SK-N-SH treated with all-trans-retinoic acid at 6 μM for 48 hours (cell line): Measurements from ENCODE around the gene SRGAP2C.
"Not testable (repeated sequence)": the region's sequence is repeated elsewhere in the genome, so short reads cannot be mapped to it uniquely, and the experiment has no call there.

Experiments
- ATAC-seq: fragments of 200-7000 bp; cut with Tn5 transposase; 3 replicates; pipeline ENCODE4 v1.9.1; 2020; ENCODE audit warnings: mild to moderate bottlenecking, moderate library complexity
- ARNTL ChIP-seq: fragments of 450-650 bp; formaldehyde crosslinking; IDR thresholded peaks from 2 replicates; pipeline ENCODE4 v1.5.0; 2020; ENCODE audit warnings: low read depth, mild to moderate bottlenecking, moderate library complexity, borderline replicate concordance
- BACH2 ChIP-seq: fragments of 250-450 bp; sonication (Bioruptor Pico); IDR thresholded peaks from 2 replicates; pipeline ENCODE4 v1.9.0; 2021; ENCODE audit warnings: mild to moderate bottlenecking, borderline replicate concordance
- PATZ1 ChIP-seq: fragments of 250-450 bp; sonication (Bioruptor Pico); IDR thresholded peaks from 2 replicates; pipeline ENCODE4 v1.8.0; 2020; ENCODE audit warnings: mild to moderate bottlenecking, moderate library complexity, borderline replicate concordance
- PPARA ChIP-seq: fragments of 250-450 bp; sonication (Bioruptor Pico); IDR thresholded peaks from 2 replicates; pipeline ENCODE4 v1.5.0; 2020; ENCODE audit warnings: mild to moderate bottlenecking, borderline replicate concordance
- TSHZ2 ChIP-seq: fragments of 250-450 bp; sonication (Bioruptor Pico); IDR thresholded peaks from 2 replicates; pipeline ENCODE4 v1.5.0; 2020; ENCODE audit warnings: mild to moderate bottlenecking, moderate library complexity
- ZFP3 ChIP-seq: fragments of 250-450 bp; sonication (Bioruptor Pico); IDR thresholded peaks from 2 replicates; pipeline ENCODE4 v1.5.0; 2020; ENCODE audit warnings: mild to moderate bottlenecking, moderate library complexity
- ZNF8 ChIP-seq: fragments of 450-650 bp; formaldehyde crosslinking; IDR thresholded peaks from 2 replicates; pipeline ENCODE4 v1.5.0; 2020; ENCODE audit warnings: mild to moderate bottlenecking, moderate library complexity

Gene SRGAP2C

GRCh38 chr1:121385563-121386288 lies 201.0 kb downstream of the SRGAP2C start:
- ATAC-seq, result peak; percentile 7; the same call in 2 of the 3 replicates

- ATAC-seq, result not testable (repeated sequence)
These were observed 201.7 kb downstream of the SRGAP2C start for GRCh38 chr1:121386319-121386948.

- ATAC-seq, result not testable (repeated sequence)
These were observed 205.3 kb downstream of the SRGAP2C start for GRCh38 chr1:121389895-121390560.

GRCh38 chr1:121392130-121392529 lies 207.4 kb downstream of the SRGAP2C start:
- ATAC-seq, result not testable (repeated sequence)

- peak; percentile 29; the same call in 1 of the 2 replicates for TF ChIP-seq PATZ1 (CRISPR knock-in tag)
- ATAC-seq, result peak; percentile 69
These were observed 211.0 kb downstream of the SRGAP2C start for GRCh38 chr1:121395718-121396201.

- peak; percentile 42; the same call in 2 of the 3 replicates for ATAC-seq
These were observed 211.7 kb downstream of the SRGAP2C start for GRCh38 chr1:121396335-121397081.

GRCh38 chr1:121397101-121397500 lies 212.3 kb downstream of the SRGAP2C start:
- not testable (repeated sequence) for ATAC-seq

GRCh38 chr1:121399193-121399592 lies 214.4 kb downstream of the SRGAP2C start:
- not testable (repeated sequence) for ATAC-seq

GRCh38 chr1:121400108-121400507 lies 215.3 kb downstream of the SRGAP2C start:
- ATAC-seq, result not testable (repeated sequence)

GRCh38 chr1:121400541-121401310 lies 216.0 kb downstream of the SRGAP2C start:
- ATAC-seq, result not testable (repeated sequence)

- not testable (repeated sequence) for ATAC-seq
These were observed 216.7 kb downstream of the SRGAP2C start for GRCh38 chr1:121401375-121401955.

- ATAC-seq, result not testable (repeated sequence)
These were observed 218.5 kb downstream of the SRGAP2C start for GRCh38 chr1:121403254-121403653.

GRCh38 chr1:121408354-121408753 lies 223.6 kb downstream of the SRGAP2C start:
- ATAC-seq, result no peak
- TF ChIP-seq BACH2 (CRISPR knock-in tag) (no peak), ARNTL (CRISPR knock-in tag) (no peak), ZFP3 (no peak), ZNF8 (CRISPR knock-in tag) (no peak), TSHZ2 (CRISPR knock-in tag) (no peak), PATZ1 (CRISPR knock-in tag) (no peak), PPARA (no peak)
